Heart left ventricle (tissue), 13 donors: ENCODE results near the gene SH3RF3.

Source experiments
- CTCF ChIP-seq, 12 donors: fragments of 200-600 bp; sonication (generic) in 4 of 12; IDR thresholded peaks; one replicate each; pipeline versions ENCODE4 v1.5.0 to v1.8.0; 2018 to 2022; ENCODE audit warnings: antibody characterized with exemption in 12 of 12, mild to moderate bottlenecking in 5 of 12
- POLR2A ChIP-seq, 2 donors: fragments of 450-650 bp; IDR thresholded peaks; one replicate each; pipeline ENCODE4 v1.6.1; 2017; ENCODE audit warnings: antibody characterized with exemption in 2 of 2, mild to moderate bottlenecking in 2 of 2, moderate library complexity in 2 of 2
- donor health status: ischemic (EF 13 %, LVEDD 7.1; RV severe dilation, severe dysfunction).
- donor health status: DM: no; HTN: yes; CAD: no.
- donor health status: DM: no; HTN: no; CAD: no.
- donor health status: ischemic (EF 25% LVEDD 6.9; RV normal size, moderate dysfunction).
- donor health status: ischemic (EF 25% LVEDD 5.7; RV mildly dilated, moderate dysfunction).
- donor health status: ischemic (EF 35%, LVEDD 5.7; RV mildly dilated, moderate dysfunction).
- donor health status: nonischemic (EF 11% LVEDD 7.7; RV severe dilation, severe dysfunction).
- donor health status: DM: yes; HTN: yes; CAD: no.
- donor health status: PGD.
- donor health status: ischemic (EF 29% LVEDD 5.4; RV normal size, mild dysfunction).
- donor health status: nonischemic (EF 23%, LVEDD 6.1; RV moderate dilation, normal function).

- TF ChIP-seq CTCF (IDR thresholded peaks at IDR 0.05) (no peak), POLR2A (IDR thresholded peaks at IDR 0.05) (no peak)
Observed at GRCh38 chr2:109185821-109186570, 57.0 kb downstream of the SH3RF3 start.
